ENCODE data around the gene FADD. TPM values are rescaled to one million over a fixed set of nuclear protein-coding genes. Genes with fewer than 3 reads are reported as not detected.
A peak's percentile ranks its signal among the peaks of the same experiment; 100 is the strongest.

The FADD gene
- total RNA-seq, 1 donor from 2014 or later, result 18.9 TPM

DNA sequence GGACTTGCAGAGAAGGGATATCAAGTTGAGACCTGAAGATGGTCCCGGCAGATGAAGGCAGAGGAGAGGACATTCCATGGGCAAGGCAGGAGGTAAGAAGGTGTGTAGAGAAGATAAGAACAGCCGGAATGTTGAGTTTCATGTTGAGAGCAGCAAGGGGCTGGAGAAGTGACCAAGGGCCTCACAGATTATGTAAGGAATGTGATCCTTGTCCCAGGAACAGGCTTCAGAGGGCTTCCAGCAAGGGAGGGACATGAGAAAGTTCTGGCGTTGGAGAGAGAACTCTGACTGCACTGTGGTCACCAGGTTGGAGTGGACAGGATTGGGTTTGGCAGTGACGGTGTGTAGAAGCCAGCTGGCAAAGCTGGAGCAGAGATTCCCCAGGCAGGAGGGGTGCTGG is 39.8 kb downstream of the FADD start:
- no peaks in the 10 kb centered on the region for H3K9me3 Mint-ChIP-seq
- Histone ChIP-seq H3K9ac (no peak overlapping the region), H3K4me1 (no peaks in the 10 kb centered on the region), H3F3A (ENCODE audit: low read depth) (no peaks in the 10 kb centered on the region), H3K4me3 (no peak overlapping the region), H3K27me3 (no peaks in the 10 kb centered on the region), H2AFZ (replicated peaks) (no peak overlapping the region), H3K4me2 (no peak overlapping the region), H4K20me1 (ENCODE audit: low read depth) (no peaks in the 10 kb centered on the region), H3K79me2 (ENCODE audit: low read depth) (no peaks in the 10 kb centered on the region), H3K27ac (no peak overlapping the region), H3K36me3 (no peaks in the 10 kb centered on the region), H3K9me3 (ENCODE audit: low read depth) (no peaks in the 10 kb centered on the region)
- no peak overlapping the region for H3K27ac Mint-ChIP-seq
- H3K36me3 Mint-ChIP-seq, result no peaks in the 10 kb centered on the region
- DNase-seq (ENCODE audit: low spot score), result no peak
- no peak for TF ChIP-seq EZH2 (IDR thresholded peaks at IDR 0.05)
- TF ChIP-seq, protein P1, sequence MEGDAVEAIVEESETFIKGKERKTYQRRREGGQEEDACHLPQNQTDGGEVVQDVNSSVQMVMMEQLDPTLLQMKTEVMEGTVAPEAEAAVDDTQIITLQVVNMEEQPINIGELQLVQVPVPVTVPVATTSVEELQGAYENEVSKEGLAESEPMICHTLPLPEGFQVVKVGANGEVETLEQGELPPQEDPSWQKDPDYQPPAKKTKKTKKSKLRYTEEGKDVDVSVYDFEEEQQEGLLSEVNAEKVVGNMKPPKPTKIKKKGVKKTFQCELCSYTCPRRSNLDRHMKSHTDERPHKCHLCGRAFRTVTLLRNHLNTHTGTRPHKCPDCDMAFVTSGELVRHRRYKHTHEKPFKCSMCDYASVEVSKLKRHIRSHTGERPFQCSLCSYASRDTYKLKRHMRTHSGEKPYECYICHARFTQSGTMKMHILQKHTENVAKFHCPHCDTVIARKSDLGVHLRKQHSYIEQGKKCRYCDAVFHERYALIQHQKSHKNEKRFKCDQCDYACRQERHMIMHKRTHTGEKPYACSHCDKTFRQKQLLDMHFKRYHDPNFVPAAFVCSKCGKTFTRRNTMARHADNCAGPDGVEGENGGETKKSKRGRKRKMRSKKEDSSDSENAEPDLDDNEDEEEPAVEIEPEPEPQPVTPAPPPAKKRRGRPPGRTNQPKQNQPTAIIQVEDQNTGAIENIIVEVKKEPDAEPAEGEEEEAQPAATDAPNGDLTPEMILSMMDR (IDR thresholded peaks at IDR 0.05), result no peak
- no peak for TF ChIP-seq EZH2phosphoT487 (IDR thresholded peaks at IDR 0.05)
- H3K27me3 Mint-ChIP-seq (ENCODE audit: insufficient read depth, low read depth), result peaks cover 15% of the 10 kb centered on the region
- H3K4me1 Mint-ChIP-seq, result peaks cover 4% of the 10 kb centered on the region
- H3K4me3 Mint-ChIP-seq, result no peak overlapping the region

- Histone ChIP-seq H4K20me1 (ENCODE audit: low read depth) (no peaks in the 10 kb centered on the region), H3K4me1 (no peaks in the 10 kb centered on the region), H3K36me3 (no peaks in the 10 kb centered on the region), H3K79me2 (ENCODE audit: low read depth) (no peaks in the 10 kb centered on the region), H3F3A (ENCODE audit: low read depth) (no peaks in the 10 kb centered on the region), H3K27me3 (no peaks in the 10 kb centered on the region), H3K9me3 (ENCODE audit: low read depth) (no peaks in the 10 kb centered on the region), H2AFZ (replicated peaks) (no peak overlapping the region), H3K4me3 (no peak overlapping the region), H3K27ac (no peak overlapping the region), H3K4me2 (no peak overlapping the region), H3K9ac (no peak overlapping the region)
- no peak for TF ChIP-seq EZH2 (IDR thresholded peaks at IDR 0.05)
- Mint-ChIP-seq H3K9me3 (no peaks in the 10 kb centered on the region), H3K27ac (no peak overlapping the region), H3K4me3 (no peak overlapping the region), H3K36me3 (no peaks in the 10 kb centered on the region), H3K27me3 (ENCODE audit: insufficient read depth, low read depth) (peaks cover 16% of the 10 kb centered on the region), H3K4me1 (peaks cover 4% of the 10 kb centered on the region)
- DNase-seq (ENCODE audit: low spot score), result no peak
Observed at GRCh38 chr11:70243912-70244652, 41.0 kb downstream of the FADD start.

- no peaks in the 10 kb centered on the region for H3K79me2 ChIP-seq (ENCODE audit: low read depth)
- H4K20me1 ChIP-seq (ENCODE audit: low read depth), result no peaks in the 10 kb centered on the region
- Mint-ChIP-seq H3K36me3 (no peaks in the 10 kb centered on the region), H3K9me3 (no peaks in the 10 kb centered on the region), H3K27ac (no peak overlapping the region), H3K27me3 (ENCODE audit: insufficient read depth, low read depth) (peaks cover 14% of the 10 kb centered on the region), H3K4me1 (peaks cover 4% of the 10 kb centered on the region), H3K4me3 (peak overlapping the region; percentile 6)
- no peak overlapping the region for H3K27ac ChIP-seq
- H3K9ac ChIP-seq, result no peak overlapping the region
- no peak overlapping the region for H2AFZ ChIP-seq (replicated peaks)
- H3K4me3 ChIP-seq, result no peak overlapping the region
- no peaks in the 10 kb centered on the region for H3K4me1 ChIP-seq
- no peak for DNase-seq (ENCODE audit: low spot score)
- H3K9me3 ChIP-seq (ENCODE audit: low read depth), result no peaks in the 10 kb centered on the region
- H3K36me3 ChIP-seq, result no peaks in the 10 kb centered on the region
- H3K27me3 ChIP-seq, result no peaks in the 10 kb centered on the region
- H3K4me2 ChIP-seq, result no peak overlapping the region
- no peaks in the 10 kb centered on the region for H3F3A ChIP-seq (ENCODE audit: low read depth)
- no peak for TF ChIP-seq EZH2phosphoT487 (IDR thresholded peaks at IDR 0.05)
- TF ChIP-seq EZH2 (IDR thresholded peaks at IDR 0.05), result no peak
- TF ChIP-seq, protein P1 (IDR thresholded peaks at IDR 0.05), result no peak
Observed at GRCh38 chr11:70244698-70245097, 41.6 kb downstream of the FADD start.

DNA sequence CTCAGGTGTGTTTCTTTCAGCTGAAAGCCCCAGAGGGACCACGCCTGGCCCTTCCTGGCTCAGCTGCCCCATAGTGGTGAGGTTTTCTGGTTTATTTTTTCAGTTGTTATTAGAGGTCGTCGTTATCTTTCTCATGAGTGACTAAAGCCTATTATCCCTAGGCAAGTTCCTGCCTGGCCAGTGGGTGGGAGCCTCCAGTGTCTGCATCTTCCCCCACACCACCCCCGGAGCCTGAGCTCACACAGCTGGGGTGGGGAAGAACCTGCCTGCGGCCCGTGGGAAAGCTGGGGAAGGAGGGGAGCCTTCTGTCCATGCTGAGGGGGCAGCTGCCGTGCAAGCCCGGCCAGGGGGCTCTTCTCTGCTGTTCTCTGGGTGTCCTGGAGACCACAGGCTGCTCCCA is 43.1 kb downstream of the FADD start:
- no peaks in the 10 kb centered on the region for H3K79me2 ChIP-seq (ENCODE audit: low read depth)
- no peaks in the 10 kb centered on the region for H3F3A ChIP-seq (ENCODE audit: low read depth)
- H3K4me2 ChIP-seq, result no peak overlapping the region
- H3K36me3 ChIP-seq, result no peaks in the 10 kb centered on the region
- H3K4me3 ChIP-seq, result no peak overlapping the region
- no peaks in the 10 kb centered on the region for H3K27me3 ChIP-seq
- no peaks in the 10 kb centered on the region for H3K9me3 ChIP-seq (ENCODE audit: low read depth)
- H3K27ac Mint-ChIP-seq, result peak overlapping the region; percentile 53
- no peaks in the 10 kb centered on the region for H3K9me3 Mint-ChIP-seq
- TF ChIP-seq EZH2phosphoT487 (IDR thresholded peaks at IDR 0.05), result no peak
- TF ChIP-seq EZH2 (IDR thresholded peaks at IDR 0.05), result no peak
- TF ChIP-seq, protein P1 (IDR thresholded peaks at IDR 0.05), result no peak
- no peak overlapping the region for H3K4me3 Mint-ChIP-seq
- H3K4me1 Mint-ChIP-seq, result peaks cover 4% of the 10 kb centered on the region
- no peak for DNase-seq (ENCODE audit: low spot score)
- no peak overlapping the region for H2AFZ ChIP-seq (replicated peaks)
- no peaks in the 10 kb centered on the region for H4K20me1 ChIP-seq (ENCODE audit: low read depth)
- no peak overlapping the region for H3K27ac ChIP-seq
- H3K27me3 Mint-ChIP-seq (ENCODE audit: insufficient read depth, low read depth), result peaks cover 14% of the 10 kb centered on the region
- H3K36me3 Mint-ChIP-seq, result no peaks in the 10 kb centered on the region
- H3K4me1 ChIP-seq, result no peaks in the 10 kb centered on the region
- no peak overlapping the region for H3K9ac ChIP-seq
